ENCODE results near the gene PRCP. TPM values are rescaled to one million over a fixed set of nuclear protein-coding genes. Genes with fewer than 3 reads are reported as not detected.

The PRCP gene
- total and polyA plus RNA-seq, 2 experiments from 2014 or later, result 33.3 to 52.8 TPM

GRCh38 chr11:82895437-82896091 is 4.7 kb downstream of the PRCP start:
- no peak for TF ChIP-seq NANOG (IDR thresholded peaks at IDR 0.05; ENCODE audit: borderline replicate concordance)
- TF ChIP-seq, protein P1, sequence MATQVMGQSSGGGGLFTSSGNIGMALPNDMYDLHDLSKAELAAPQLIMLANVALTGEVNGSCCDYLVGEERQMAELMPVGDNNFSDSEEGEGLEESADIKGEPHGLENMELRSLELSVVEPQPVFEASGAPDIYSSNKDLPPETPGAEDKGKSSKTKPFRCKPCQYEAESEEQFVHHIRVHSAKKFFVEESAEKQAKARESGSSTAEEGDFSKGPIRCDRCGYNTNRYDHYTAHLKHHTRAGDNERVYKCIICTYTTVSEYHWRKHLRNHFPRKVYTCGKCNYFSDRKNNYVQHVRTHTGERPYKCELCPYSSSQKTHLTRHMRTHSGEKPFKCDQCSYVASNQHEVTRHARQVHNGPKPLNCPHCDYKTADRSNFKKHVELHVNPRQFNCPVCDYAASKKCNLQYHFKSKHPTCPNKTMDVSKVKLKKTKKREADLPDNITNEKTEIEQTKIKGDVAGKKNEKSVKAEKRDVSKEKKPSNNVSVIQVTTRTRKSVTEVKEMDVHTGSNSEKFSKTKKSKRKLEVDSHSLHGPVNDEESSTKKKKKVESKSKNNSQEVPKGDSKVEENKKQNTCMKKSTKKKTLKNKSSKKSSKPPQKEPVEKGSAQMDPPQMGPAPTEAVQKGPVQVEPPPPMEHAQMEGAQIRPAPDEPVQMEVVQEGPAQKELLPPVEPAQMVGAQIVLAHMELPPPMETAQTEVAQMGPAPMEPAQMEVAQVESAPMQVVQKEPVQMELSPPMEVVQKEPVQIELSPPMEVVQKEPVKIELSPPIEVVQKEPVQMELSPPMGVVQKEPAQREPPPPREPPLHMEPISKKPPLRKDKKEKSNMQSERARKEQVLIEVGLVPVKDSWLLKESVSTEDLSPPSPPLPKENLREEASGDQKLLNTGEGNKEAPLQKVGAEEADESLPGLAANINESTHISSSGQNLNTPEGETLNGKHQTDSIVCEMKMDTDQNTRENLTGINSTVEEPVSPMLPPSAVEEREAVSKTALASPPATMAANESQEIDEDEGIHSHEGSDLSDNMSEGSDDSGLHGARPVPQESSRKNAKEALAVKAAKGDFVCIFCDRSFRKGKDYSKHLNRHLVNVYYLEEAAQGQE (IDR thresholded peaks at IDR 0.05; ENCODE audit: unreplicated experiment), result no peak
- TF ChIP-seq, protein P2, sequence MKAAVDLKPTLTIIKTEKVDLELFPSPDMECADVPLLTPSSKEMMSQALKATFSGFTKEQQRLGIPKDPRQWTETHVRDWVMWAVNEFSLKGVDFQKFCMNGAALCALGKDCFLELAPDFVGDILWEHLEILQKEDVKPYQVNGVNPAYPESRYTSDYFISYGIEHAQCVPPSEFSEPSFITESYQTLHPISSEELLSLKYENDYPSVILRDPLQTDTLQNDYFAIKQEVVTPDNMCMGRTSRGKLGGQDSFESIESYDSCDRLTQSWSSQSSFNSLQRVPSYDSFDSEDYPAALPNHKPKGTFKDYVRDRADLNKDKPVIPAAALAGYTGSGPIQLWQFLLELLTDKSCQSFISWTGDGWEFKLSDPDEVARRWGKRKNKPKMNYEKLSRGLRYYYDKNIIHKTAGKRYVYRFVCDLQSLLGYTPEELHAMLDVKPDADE (IDR thresholded peaks at IDR 0.05), result no peak
- no peak overlapping the region for H3K27ac ChIP-seq (ENCODE audit: low read depth)
- no peak overlapping the region for H3K4me2 ChIP-seq
- no peak for ATAC-seq
- H3K9me2 ChIP-seq (ENCODE audit: insufficient read depth), result no peaks in the 10 kb centered on the region
- H4K20me1 ChIP-seq (replicated peaks; ENCODE audit: insufficient read depth), result peaks cover 7% of the 10 kb centered on the region
- H3K27ac Mint-ChIP-seq, result no peak overlapping the region
- H3K4me1 ChIP-seq (ENCODE audit: insufficient read depth), result peaks cover 10% of the 10 kb centered on the region; the same call in 1 of the 2 replicates
- H3K79me2 ChIP-seq (replicated peaks; ENCODE audit: insufficient read depth), result peaks cover 30% of the 10 kb centered on the region
- no peaks in the 10 kb centered on the region for H3F3A ChIP-seq (replicated peaks; ENCODE audit: low read depth)
- no peaks in the 10 kb centered on the region for H3K27me3 ChIP-seq (ENCODE audit: insufficient read depth)
- no peak for DNase-seq (ENCODE audit: low spot score)
- no peak overlapping the region for H3K4me3 Mint-ChIP-seq
- no peaks in the 10 kb centered on the region for H3K9me3 Mint-ChIP-seq
- H3K36me3 ChIP-seq (ENCODE audit: insufficient read depth), result no peaks in the 10 kb centered on the region
- no peaks in the 10 kb centered on the region for H3K36me3 Mint-ChIP-seq (ENCODE audit: low read depth)
- no peak overlapping the region for H2AFZ ChIP-seq
- no peak overlapping the region for H3K4me3 ChIP-seq
- no peaks in the 10 kb centered on the region for H3K27me3 Mint-ChIP-seq (ENCODE audit: insufficient read depth, low read depth, poor library complexity)
- H3K4me1 Mint-ChIP-seq, result peaks cover 5% of the 10 kb centered on the region; the same call in 2 of the 3 replicates

DNA sequence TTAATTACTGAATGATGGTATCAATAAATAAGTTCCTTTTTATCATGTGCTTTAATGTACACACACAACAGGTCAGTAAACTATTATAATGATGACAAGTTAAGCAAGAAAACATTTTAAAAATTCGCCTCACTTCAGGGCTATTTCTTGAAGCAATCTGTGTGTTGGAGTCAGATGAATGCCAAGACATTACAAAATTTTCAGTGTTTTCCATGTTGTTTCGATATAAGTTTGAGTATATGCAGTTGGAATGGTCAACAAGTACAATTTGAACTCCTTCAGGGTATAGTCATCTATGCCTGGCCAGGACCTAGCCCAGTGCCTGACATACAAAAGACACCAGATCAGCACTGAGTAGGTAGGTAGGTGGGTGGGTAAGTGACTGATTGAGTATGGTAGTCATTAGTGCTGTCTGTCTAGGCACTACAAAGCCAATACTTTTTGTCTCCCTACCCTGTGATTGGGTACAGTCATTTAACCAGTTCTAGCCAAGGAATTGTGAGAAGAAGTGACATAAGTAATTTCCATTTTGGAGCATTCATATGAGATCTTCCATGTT is 7.5 kb downstream of the PRCP start:
- H3K27ac Mint-ChIP-seq, result no peak overlapping the region
- no peaks in the 10 kb centered on the region for H3K4me1 Mint-ChIP-seq
- no peaks in the 10 kb centered on the region for H3K36me3 Mint-ChIP-seq (ENCODE audit: low read depth)
- no peaks in the 10 kb centered on the region for H3K36me3 ChIP-seq (ENCODE audit: insufficient read depth)
- H3K27me3 Mint-ChIP-seq (ENCODE audit: insufficient read depth, low read depth, poor library complexity), result no peaks in the 10 kb centered on the region
- peaks cover 7% of the 10 kb centered on the region for H4K20me1 ChIP-seq (replicated peaks; ENCODE audit: insufficient read depth)
- H2AFZ ChIP-seq, result no peak overlapping the region
- H3F3A ChIP-seq (replicated peaks; ENCODE audit: low read depth), result no peaks in the 10 kb centered on the region
- H3K4me1 ChIP-seq (ENCODE audit: insufficient read depth), result no peaks in the 10 kb centered on the region
- DNase-seq (ENCODE audit: low spot score), result no peak
- no peaks in the 10 kb centered on the region for H3K9me3 Mint-ChIP-seq
- no peak overlapping the region for H3K4me2 ChIP-seq
- H3K9me2 ChIP-seq (ENCODE audit: insufficient read depth), result no peaks in the 10 kb centered on the region
- H3K4me3 Mint-ChIP-seq, result no peak overlapping the region
- no peak overlapping the region for H3K4me3 ChIP-seq
- no peaks in the 10 kb centered on the region for H3K27me3 ChIP-seq (ENCODE audit: insufficient read depth)
- H3K79me2 ChIP-seq (replicated peaks; ENCODE audit: insufficient read depth), result peaks cover 21% of the 10 kb centered on the region
- ATAC-seq, result no peak
- H3K27ac ChIP-seq (ENCODE audit: low read depth), result no peak overlapping the region
- TF ChIP-seq CTCF (conservative IDR thresholded peaks at IDR 0.05; ENCODE audit: low read depth in 2 of 2) (no peak), JUNB (IDR thresholded peaks at IDR 0.05; ENCODE audit: unreplicated experiment) (no peak), STAT1 (IDR thresholded peaks at IDR 0.05; ENCODE audit: unreplicated experiment) (no peak), EZH2 (IDR thresholded peaks at IDR 0.05; ENCODE audit: low read depth, unreplicated experiment) (no peak), ZNF462 (CRISPR knock-in tag; IDR thresholded peaks at IDR 0.05) (no peak)
